ENCODE data around the gene MARCHF10. TPM values are rescaled to one million over a fixed set of nuclear protein-coding genes. Genes with fewer than 3 reads are reported as not detected.

The MARCHF10 gene
- total RNA-seq, 2 experiments from 2014 or later: not detected

- Histone ChIP-seq H3K9me2 (ENCODE audit: insufficient read depth, low read length) (no peaks in the 10 kb centered on the region), H3K4me1 (ENCODE audit: insufficient read depth, low read length, poor library complexity, severe bottlenecking) (no peaks in the 10 kb centered on the region), H3K4me2 (ENCODE audit: low read length) (no peak overlapping the region), H3K79me2 (ENCODE audit: insufficient read depth, low read depth, low read length) (no peaks in the 10 kb centered on the region), H4K20me1 (ENCODE audit: insufficient read depth, low read length) (no peaks in the 10 kb centered on the region), H3K27ac (ENCODE audit: low read depth, low read length, poor library complexity, severe bottlenecking) (no peak overlapping the region), H2AFZ (ENCODE audit: low read length) (no peak overlapping the region), H3K9me3 (ENCODE audit: low read length) (no peaks in the 10 kb centered on the region), H3K4me3 (ENCODE audit: low read depth, low read length, poor library complexity, severe bottlenecking) (no peak overlapping the region), H3K36me3 (ENCODE audit: insufficient read depth, low read length) (no peaks in the 10 kb centered on the region)
- ChIA-PET CTCF (ENCODE audit: unreplicated experiment) (no interaction called here), POLR2A (no interaction called here)
- no peak for TF ChIP-seq EZH2phosphoT487 (IDR thresholded peaks at IDR 0.05; ENCODE audit: borderline replicate concordance, low read depth, low read length)
- no peak for TF ChIP-seq CTCF (conservative IDR thresholded peaks at IDR 0.05; ENCODE audit: low read length)
- no TSS peak for BruUV-seq (replicated peaks)
- intact Hi-C loops (cut with micrococcal nuclease; ENCODE audit: unreplicated experiment): no loop called here
- DNase-seq (ENCODE audit: low spot score): no peak
Measured at GRCh38 chr17:62808576-62808970, 459 bp upstream of the MARCHF10 start.

GRCh38 chr17:62805234-62805633 is 2.9 kb downstream of the MARCHF10 start:
- TF ChIP-seq CTCF (conservative IDR thresholded peaks at IDR 0.05; ENCODE audit: low read length) (no peak), EZH2phosphoT487 (IDR thresholded peaks at IDR 0.05; ENCODE audit: borderline replicate concordance, low read depth, low read length) (no peak)
- Histone ChIP-seq H2AFZ (ENCODE audit: low read length) (no peak overlapping the region), H3K9me3 (ENCODE audit: low read length) (no peaks in the 10 kb centered on the region), H3K79me2 (ENCODE audit: insufficient read depth, low read depth, low read length) (no peaks in the 10 kb centered on the region), H3K27ac (ENCODE audit: low read depth, low read length, poor library complexity, severe bottlenecking) (no peak overlapping the region), H3K36me3 (ENCODE audit: insufficient read depth, low read length) (no peaks in the 10 kb centered on the region), H4K20me1 (ENCODE audit: insufficient read depth, low read length) (no peaks in the 10 kb centered on the region), H3K4me1 (ENCODE audit: insufficient read depth, low read length, poor library complexity, severe bottlenecking) (no peaks in the 10 kb centered on the region), H3K4me2 (ENCODE audit: low read length) (no peak overlapping the region), H3K4me3 (ENCODE audit: low read depth, low read length, poor library complexity, severe bottlenecking) (no peak overlapping the region), H3K9me2 (ENCODE audit: insufficient read depth, low read length) (no peaks in the 10 kb centered on the region)
- no peak for DNase-seq (ENCODE audit: low spot score)
- intact Hi-C loops (cut with micrococcal nuclease; ENCODE audit: unreplicated experiment): no loop called here
- ChIA-PET CTCF (ENCODE audit: unreplicated experiment) (no interaction called here), POLR2A (no interaction called here)
- BruUV-seq (replicated peaks): no TSS peak

GRCh38 chr17:62804822-62805221 is 3.3 kb downstream of the MARCHF10 start:
- ChIA-PET POLR2A (interaction anchor here (0.6 kb wide), 1 partner anchor 16 kb away, joined by 5 read pairs; no protein-coding TSS in a partner anchor), CTCF (ENCODE audit: unreplicated experiment) (no interaction called here)
- H3K79me2 ChIP-seq (ENCODE audit: insufficient read depth, low read depth, low read length): no peaks in the 10 kb centered on the region
- intact Hi-C loops (cut with micrococcal nuclease; ENCODE audit: unreplicated experiment): no loop called here
- TF ChIP-seq EZH2phosphoT487 (IDR thresholded peaks at IDR 0.05; ENCODE audit: borderline replicate concordance, low read depth, low read length): no peak
- TF ChIP-seq CTCF (conservative IDR thresholded peaks at IDR 0.05; ENCODE audit: low read length): no peak
- no peak overlapping the region for H3K4me2 ChIP-seq (ENCODE audit: low read length)
- H4K20me1 ChIP-seq (ENCODE audit: insufficient read depth, low read length): no peaks in the 10 kb centered on the region
- no peak overlapping the region for H2AFZ ChIP-seq (ENCODE audit: low read length)
- no peak for DNase-seq (ENCODE audit: low spot score)
- no peak overlapping the region for H3K4me3 ChIP-seq (ENCODE audit: low read depth, low read length, poor library complexity, severe bottlenecking)
- H3K27ac ChIP-seq (ENCODE audit: low read depth, low read length, poor library complexity, severe bottlenecking): no peak overlapping the region
- H3K9me3 ChIP-seq (ENCODE audit: low read length): no peaks in the 10 kb centered on the region
- H3K4me1 ChIP-seq (ENCODE audit: insufficient read depth, low read length, poor library complexity, severe bottlenecking): no peaks in the 10 kb centered on the region
- no peaks in the 10 kb centered on the region for H3K9me2 ChIP-seq (ENCODE audit: insufficient read depth, low read length)
- BruUV-seq (replicated peaks): no TSS peak
- no peaks in the 10 kb centered on the region for H3K36me3 ChIP-seq (ENCODE audit: insufficient read depth, low read length)
